Neural cell (in vitro differentiated cells): Measurements from ENCODE around the gene NHS.

Source experiments
- POLR2AphosphoS5 ChIP-seq: IDR thresholded peaks from 2 replicates; pipeline ENCODE4 v1.6.1; 2012
- TF ChIP-seq, protein P1 (sequence below): fragments of 450-650 bp; IDR thresholded peaks from 2 replicates; pipeline ENCODE4 v1.5.1; 2014; ENCODE audit warnings: antibody characterized with exemption, mild to moderate bottlenecking, moderate library complexity; ENCODE audit not compliant: poor library complexity, severe bottlenecking

GRCh38 chrX:17778997-17779396 lies 404.0 kb downstream of the NHS start:
- TF ChIP-seq, protein P1, sequence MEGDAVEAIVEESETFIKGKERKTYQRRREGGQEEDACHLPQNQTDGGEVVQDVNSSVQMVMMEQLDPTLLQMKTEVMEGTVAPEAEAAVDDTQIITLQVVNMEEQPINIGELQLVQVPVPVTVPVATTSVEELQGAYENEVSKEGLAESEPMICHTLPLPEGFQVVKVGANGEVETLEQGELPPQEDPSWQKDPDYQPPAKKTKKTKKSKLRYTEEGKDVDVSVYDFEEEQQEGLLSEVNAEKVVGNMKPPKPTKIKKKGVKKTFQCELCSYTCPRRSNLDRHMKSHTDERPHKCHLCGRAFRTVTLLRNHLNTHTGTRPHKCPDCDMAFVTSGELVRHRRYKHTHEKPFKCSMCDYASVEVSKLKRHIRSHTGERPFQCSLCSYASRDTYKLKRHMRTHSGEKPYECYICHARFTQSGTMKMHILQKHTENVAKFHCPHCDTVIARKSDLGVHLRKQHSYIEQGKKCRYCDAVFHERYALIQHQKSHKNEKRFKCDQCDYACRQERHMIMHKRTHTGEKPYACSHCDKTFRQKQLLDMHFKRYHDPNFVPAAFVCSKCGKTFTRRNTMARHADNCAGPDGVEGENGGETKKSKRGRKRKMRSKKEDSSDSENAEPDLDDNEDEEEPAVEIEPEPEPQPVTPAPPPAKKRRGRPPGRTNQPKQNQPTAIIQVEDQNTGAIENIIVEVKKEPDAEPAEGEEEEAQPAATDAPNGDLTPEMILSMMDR: no peak
- no peak for TF ChIP-seq POLR2AphosphoS5
